ENCODE data around the gene TSPAN13.

DNA sequence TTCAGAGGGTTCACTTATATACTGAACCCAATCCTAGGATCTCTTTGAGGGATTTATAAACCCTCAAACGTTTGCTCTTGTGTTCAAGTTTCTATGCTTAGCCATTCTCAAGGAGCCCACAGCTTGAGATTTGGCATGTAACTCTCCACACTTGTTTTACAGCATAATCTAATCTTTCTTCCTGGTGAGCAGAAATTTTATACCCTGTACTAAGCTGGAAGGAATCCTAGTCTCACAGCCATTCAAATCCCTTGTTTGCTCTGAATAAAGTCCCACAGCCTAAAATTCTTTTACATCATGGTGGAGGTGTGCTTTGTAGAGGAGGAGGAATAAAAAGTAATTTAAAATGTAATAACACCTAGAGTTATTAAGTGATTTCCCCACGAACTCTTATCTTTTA, 56.6 kb downstream of the TSPAN13 start:
- TF ChIP-seq, protein P1, sequence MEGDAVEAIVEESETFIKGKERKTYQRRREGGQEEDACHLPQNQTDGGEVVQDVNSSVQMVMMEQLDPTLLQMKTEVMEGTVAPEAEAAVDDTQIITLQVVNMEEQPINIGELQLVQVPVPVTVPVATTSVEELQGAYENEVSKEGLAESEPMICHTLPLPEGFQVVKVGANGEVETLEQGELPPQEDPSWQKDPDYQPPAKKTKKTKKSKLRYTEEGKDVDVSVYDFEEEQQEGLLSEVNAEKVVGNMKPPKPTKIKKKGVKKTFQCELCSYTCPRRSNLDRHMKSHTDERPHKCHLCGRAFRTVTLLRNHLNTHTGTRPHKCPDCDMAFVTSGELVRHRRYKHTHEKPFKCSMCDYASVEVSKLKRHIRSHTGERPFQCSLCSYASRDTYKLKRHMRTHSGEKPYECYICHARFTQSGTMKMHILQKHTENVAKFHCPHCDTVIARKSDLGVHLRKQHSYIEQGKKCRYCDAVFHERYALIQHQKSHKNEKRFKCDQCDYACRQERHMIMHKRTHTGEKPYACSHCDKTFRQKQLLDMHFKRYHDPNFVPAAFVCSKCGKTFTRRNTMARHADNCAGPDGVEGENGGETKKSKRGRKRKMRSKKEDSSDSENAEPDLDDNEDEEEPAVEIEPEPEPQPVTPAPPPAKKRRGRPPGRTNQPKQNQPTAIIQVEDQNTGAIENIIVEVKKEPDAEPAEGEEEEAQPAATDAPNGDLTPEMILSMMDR (IDR thresholded peaks at IDR 0.05 in 2 of 3, conservative IDR thresholded peaks at IDR 0.05 in 1 of 3; ENCODE audit: control insufficient read depth in 2 of 3, extremely low read depth in 1 of 3, insufficient read depth in 1 of 3, low read depth in 3 of 3, low read length in 3 of 3), result no peak
- TF ChIP-seq CEBPB (IDR thresholded peaks at IDR 0.05; ENCODE audit: borderline replicate concordance in 1 of 2, low read depth in 2 of 2, low read length in 2 of 2), result no peak
- no peak for TF ChIP-seq RFX5 (IDR thresholded peaks at IDR 0.05; ENCODE audit: low read depth, low read length)
- TF ChIP-seq, protein P2, sequence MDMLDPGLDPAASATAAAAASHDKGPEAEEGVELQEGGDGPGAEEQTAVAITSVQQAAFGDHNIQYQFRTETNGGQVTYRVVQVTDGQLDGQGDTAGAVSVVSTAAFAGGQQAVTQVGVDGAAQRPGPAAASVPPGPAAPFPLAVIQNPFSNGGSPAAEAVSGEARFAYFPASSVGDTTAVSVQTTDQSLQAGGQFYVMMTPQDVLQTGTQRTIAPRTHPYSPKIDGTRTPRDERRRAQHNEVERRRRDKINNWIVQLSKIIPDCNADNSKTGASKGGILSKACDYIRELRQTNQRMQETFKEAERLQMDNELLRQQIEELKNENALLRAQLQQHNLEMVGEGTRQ (IDR thresholded peaks at IDR 0.05; ENCODE audit: borderline replicate concordance, low read depth, low read length), result no peak
- no peak for TF ChIP-seq EZH2 (IDR thresholded peaks at IDR 0.05; ENCODE audit: borderline replicate concordance, control insufficient read depth, low read depth, low read length)
- no peak for TF ChIP-seq ATF7 (IDR thresholded peaks at IDR 0.05; ENCODE audit: low read depth)
- TF ChIP-seq, protein P3, sequence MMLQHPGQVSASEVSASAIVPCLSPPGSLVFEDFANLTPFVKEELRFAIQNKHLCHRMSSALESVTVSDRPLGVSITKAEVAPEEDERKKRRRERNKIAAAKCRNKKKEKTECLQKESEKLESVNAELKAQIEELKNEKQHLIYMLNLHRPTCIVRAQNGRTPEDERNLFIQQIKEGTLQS (IDR thresholded peaks at IDR 0.05; ENCODE audit: borderline replicate concordance, extremely low read depth, low read depth, low read length), result no peak
- TF ChIP-seq, protein P4, sequence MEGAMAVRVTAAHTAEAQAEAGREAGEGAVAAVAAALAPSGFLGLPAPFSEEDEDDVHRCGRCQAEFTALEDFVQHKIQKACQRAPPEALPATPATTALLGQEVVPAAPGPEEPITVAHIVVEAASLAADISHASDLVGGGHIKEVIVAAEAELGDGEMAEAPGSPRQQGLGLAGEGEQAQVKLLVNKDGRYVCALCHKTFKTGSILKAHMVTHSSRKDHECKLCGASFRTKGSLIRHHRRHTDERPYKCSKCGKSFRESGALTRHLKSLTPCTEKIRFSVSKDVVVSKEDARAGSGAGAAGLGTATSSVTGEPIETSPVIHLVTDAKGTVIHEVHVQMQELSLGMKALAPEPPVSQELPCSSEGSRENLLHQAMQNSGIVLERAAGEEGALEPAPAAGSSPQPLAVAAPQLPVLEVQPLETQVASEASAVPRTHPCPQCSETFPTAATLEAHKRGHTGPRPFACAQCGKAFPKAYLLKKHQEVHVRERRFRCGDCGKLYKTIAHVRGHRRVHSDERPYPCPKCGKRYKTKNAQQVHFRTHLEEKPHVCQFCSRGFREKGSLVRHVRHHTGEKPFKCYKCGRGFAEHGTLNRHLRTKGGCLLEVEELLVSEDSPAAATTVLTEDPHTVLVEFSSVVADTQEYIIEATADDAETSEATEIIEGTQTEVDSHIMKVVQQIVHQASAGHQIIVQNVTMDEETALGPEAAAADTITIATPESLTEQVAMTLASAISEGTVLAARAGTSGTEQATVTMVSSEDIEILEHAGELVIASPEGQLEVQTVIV (IDR thresholded peaks at IDR 0.05; ENCODE audit: borderline replicate concordance, partially characterized antibody), result no peak
- no peak for TF ChIP-seq POLR2A (IDR thresholded peaks at IDR 0.05; ENCODE audit: low read depth, low read length)
- no peak for TF ChIP-seq BHLHE40 (IDR thresholded peaks at IDR 0.05; ENCODE audit: borderline replicate concordance in 1 of 2, low read depth in 2 of 2, low read length in 1 of 2)
- TF ChIP-seq, protein P5, sequence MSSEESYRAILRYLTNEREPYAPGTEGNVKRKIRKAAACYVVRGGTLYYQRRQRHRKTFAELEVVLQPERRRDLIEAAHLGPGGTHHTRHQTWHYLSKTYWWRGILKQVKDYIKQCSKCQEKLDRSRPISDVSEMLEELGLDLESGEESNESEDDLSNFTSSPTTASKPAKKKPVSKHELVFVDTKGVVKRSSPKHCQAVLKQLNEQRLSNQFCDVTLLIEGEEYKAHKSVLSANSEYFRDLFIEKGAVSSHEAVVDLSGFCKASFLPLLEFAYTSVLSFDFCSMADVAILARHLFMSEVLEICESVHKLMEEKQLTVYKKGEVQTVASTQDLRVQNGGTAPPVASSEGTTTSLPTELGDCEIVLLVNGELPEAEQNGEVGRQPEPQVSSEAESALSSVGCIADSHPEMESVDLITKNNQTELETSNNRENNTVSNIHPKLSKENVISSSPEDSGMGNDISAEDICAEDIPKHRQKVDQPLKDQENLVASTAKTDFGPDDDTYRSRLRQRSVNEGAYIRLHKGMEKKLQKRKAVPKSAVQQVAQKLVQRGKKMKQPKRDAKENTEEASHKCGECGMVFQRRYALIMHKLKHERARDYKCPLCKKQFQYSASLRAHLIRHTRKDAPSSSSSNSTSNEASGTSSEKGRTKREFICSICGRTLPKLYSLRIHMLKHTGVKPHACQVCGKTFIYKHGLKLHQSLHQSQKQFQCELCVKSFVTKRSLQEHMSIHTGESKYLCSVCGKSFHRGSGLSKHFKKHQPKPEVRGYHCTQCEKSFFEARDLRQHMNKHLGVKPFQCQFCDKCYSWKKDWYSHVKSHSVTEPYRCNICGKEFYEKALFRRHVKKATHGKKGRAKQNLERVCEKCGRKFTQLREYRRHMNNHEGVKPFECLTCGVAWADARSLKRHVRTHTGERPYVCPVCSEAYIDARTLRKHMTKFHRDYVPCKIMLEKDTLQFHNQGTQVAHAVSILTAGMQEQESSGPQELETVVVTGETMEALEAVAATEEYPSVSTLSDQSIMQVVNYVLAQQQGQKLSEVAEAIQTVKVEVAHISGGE (CRISPR knock-in tag; IDR thresholded peaks at IDR 0.05), result no peak
- no peak for TF ChIP-seq MXI1 (IDR thresholded peaks at IDR 0.05; ENCODE audit: low read depth, low read length)

Measured in GM12878 (cell line).